Stimulated activated naive CD8-positive, alpha-beta T cell treated with anti-CD3 and anti-CD28 coated beads, Interleukin-15, Interleukin-2, amounts not matched to agents 100 U/mL and 50 U/mL, for 24 hours (primary cell): ENCODE data around the gene ELF1.
A peak's percentile ranks its signal among the peaks of the same experiment; 100 is the strongest.
"Not testable (repeated sequence)": the region's sequence is repeated elsewhere in the genome, so short reads cannot be mapped to it uniquely, and the experiment has no call there.

Experiments used
- ATAC-seq: fragments of 150-1000 bp; cut with Tn5 transposase; one replicate; pipeline ENCODE4 v1.10.0; 2021
- DNase-seq: peaks from one replicate; pipeline ENCODE4 v3.0.0; 2021

Gene ELF1

DNA sequence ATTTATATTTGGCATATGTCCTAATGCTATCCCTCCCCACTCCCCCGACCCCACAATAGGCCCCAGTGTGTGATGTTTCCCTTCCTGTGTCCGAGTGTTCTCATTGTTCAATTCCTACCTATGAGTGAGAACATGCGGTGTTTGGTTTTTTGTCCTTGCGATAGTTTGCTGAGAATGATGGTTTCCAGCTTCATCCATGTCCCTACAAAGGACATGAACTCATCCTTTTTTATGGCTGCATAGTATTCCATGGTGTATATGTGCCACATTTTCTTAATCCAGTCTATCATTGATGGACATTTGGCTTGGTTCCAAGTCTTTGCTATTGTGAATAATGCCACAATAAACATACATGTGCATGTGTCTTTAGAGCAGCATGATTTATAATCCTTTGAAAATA lies 23.3 kb upstream of the ELF1 start:
- ATAC-seq, result not testable (repeated sequence)

DNA sequence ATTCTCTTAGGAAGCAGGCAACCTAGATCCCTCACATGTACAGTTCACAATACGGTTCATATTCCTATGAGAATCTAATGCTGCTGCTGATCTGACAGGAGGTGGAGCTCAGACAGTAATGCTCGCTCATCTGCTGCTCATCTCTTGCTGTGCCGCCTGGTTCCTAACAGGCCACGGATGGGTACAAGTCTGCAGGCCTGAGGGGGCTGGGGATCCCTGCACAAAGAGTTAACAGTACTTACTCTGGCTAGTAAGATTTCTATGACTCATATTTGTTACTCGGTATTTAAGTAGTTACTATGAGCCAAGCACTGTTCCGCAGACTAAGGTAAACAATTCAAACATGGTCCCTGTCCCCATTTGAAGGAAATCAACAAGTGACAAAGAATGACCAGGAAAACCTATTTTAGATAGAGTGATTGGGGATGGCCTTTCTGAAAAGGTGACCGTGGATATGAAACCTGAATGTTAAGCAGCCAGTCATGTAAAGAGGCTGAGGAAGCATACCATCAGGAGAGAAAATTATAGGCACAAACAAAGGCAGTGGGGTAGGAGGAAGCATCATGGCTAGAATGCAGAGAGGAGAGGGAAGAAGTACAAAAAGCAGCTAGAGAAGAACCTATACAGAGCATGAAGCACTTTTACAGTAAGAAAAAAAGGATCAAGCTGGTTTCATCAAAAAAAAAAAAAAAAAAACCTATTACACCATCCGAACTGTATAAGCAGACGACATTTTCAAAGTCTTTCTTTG lies 21.6 kb upstream of the ELF1 start:
- ATAC-seq, result peak; percentile 55
- DNase-seq, result no peak

More for the DNA sequence above, 23.3 kb upstream of the ELF1 start:
- not testable (repeated sequence) for DNase-seq

DNA sequence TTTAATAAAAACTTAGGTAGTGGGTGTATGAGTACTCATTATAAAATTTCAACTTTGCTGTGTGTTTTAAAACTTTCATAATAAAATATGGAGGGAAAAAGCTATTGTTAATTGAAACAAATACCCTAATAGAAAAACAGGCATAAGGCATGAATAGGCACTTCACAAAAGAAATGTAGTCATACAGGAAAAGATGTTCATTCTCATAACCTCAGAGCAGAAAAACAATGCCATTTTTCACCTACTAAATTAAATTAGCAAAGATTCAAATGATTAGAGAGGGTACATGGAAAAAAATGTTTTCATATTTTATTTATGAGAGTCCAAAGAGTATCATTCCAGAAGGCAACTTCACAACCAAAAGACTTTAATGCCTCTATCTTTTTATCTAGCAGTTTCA lies 20.6 kb upstream of the ELF1 start:
- DNase-seq (no peak), ATAC-seq (no peak)

GRCh38 chr13:41036557-41036956 lies 17.4 kb upstream of the ELF1 start:
- ATAC-seq, DNase-seq: not testable (repeated sequence)

- no peak for DNase-seq
- ATAC-seq, result no peak
Measured at GRCh38 chr13:41034881-41035280, 15.8 kb upstream of the ELF1 start.

DNA sequence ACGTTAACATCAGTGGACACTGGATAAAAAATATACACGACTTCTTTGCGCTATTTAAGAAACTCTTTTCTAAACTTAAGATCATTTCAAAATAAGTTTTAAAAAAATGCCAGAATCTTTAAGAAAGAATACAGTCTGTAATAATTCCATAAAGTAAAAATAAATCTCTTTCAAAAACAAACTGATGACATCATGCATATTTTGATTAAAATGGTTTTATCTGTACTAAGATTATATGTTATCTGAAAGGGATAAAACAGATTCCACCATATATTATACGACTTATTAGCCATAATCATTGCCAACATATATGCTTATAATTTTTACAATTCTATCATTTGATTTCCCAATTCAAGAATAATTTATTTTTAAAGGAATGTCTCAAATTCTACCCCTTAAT lies 15.3 kb upstream of the ELF1 start:
- no peak for ATAC-seq
- no peak for DNase-seq

DNA sequence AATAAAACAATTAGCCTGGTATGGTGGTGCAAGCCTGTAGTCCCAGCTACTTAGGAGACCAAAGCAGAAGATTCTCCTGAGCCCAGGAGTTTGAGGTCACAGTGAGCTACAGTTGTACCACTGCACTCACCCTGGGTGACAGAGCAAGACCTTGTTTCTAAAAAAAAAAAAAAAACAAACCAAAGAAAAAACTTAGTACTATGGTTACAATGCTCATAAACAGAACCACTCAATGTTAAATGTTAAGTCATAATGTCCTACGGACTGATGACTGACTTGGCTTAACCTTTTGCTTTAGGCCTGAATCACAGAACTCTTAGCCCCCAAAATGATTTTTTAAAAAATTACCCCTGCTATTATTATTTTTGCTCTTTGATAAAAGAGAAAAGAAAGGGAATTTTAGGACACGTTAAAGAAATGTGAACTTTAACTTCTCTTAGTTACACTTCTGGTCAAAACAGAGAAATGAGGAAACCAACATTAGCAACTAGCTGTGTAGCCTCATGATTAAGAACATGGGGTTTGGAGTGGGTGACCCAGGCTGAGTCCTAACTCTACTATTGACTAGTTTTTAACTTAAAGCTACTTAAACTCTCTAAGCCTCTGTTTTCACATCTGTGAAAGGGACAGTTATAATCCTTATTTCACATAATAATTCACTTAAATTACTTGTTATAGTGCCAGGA lies 13.7 kb upstream of the ELF1 start:
- peak; percentile 81 for ATAC-seq
- no peak for DNase-seq

DNA sequence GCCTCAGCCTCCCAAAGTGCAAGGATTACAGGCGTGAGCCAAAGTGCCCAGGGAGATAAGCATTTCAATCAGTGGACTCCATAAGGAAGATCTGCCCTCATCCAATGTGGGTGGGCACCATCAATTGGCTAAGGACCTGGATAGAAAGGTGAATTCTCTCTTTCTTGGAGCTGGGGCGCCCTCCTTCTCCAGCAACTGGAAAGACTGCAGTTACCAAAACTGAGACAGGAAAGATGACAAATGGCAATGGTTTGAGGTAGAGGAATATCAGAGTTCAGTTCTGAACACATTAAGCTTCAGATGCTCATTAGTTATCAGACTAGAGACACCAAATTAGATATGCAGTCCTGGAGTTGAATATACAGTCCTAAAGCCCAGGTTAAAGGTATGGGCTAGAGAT lies 10.5 kb upstream of the ELF1 start:
- ATAC-seq (no peak), DNase-seq (no peak)

DNA sequence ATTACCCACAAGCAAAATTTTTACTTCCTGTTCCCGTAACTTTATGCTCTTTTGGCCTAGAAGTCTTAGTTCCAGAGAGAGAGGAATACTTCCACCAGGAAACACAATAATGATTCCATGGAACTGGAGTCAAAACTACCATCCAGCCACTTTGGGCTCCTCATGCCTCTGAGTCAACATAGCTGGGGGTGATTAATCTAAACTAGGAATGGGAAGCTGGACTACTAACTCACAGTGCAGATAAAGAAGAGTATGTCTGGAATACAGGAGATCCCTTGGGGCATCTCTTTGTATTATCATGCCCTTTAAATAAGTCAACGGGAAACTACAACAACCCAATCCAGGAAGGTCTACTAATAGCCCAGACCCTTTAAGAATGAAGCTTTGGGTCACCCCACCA lies 8.9 kb upstream of the ELF1 start:
- DNase-seq, result no peak
- no peak for ATAC-seq

DNA sequence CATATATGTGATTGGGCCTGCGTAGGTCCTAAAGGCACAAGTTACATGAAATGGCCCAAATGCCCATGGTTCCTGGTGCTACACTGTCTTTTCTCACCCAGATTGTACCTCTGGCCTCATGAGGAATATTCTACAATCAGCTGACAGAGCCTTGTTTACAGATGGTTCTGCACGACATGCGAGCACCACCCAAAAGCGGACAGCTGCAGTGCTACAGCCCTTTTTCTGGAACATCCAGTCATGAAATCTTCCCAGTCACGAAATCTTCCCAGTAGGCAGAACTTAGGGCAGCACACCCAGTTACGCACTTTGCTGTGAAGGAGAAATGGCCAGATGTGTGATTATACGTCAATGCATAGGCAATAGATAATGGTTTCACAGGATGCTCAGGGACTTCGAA lies 7.7 kb upstream of the ELF1 start:
- ATAC-seq, result no peak

DNA sequence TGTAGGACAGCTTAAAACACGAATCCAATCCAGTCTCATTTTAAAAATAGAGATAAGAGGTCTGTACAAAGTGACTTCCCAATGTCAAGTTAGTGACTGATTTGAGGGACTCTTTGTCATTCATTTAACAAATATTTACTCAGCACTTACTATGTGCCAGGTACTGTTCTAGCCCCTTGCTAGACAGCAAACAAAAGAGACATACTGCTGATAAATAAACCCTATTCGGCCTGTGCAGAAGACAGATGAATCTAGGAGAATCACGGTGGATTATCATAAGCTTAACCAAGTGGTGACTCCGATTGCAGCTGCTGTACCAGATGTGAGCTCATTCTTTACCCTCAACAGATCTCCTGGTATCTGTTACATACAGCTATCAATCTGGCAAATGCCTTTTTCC lies 6.4 kb upstream of the ELF1 start:
- ATAC-seq, result no peak
- DNase-seq, result no peak

More for the DNA sequence above, 7.7 kb upstream of the ELF1 start:
- DNase-seq, result no peak

DNA sequence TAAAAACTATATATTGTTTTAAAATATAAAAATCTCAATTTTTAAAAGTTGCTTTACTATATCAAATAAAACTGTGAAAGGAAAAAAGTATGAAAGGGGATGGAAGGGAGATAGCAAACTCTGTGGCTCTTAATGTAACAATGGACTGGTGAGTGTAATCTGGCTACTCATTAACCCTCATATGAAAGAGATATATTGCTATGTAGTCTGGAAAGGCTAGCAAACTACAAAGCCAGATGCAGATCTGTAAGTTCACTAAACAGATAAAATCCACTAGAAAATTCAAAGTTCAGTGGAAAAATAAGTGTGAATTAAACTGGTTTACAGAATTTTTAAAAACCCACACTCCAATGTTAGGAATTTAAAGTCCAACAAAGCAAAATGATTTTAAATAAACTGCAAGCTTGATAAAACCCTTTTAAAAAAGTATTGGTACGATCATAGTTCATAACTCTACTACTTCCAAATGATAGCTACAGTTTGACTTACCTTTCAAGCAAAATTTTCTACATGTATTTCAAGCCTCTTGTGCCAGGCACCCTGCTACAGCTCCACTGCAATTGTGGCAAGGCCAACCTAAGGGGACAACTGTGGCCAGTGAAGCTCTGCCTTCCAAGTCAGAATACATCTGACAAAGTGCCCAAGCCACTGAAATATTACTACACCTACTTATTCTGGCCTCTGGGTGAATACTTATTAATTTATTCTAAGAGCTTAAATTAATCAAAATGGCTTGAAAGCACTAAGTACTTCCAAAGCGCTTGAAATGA lies 647 bp upstream of the ELF1 start:
- DNase-seq, result no peak
- no peak for ATAC-seq

DNA sequence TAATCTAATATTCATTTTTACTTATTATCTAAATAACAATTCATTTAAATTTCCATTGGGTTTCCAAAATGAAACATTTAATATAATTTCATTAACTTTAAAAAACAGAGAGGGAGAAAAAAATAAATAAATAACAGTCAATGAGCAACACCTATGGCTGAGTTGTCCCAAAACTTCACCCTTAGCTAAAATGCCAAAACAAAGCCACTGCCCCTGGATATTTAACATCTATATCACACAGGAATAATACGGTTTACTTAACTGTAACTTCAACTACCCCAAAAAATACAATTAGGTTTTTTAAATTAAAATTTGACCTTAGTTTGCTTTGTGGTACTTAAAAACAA lies 541 bp downstream of the ELF1 start:
- ATAC-seq (no peak), DNase-seq (no peak)

DNA sequence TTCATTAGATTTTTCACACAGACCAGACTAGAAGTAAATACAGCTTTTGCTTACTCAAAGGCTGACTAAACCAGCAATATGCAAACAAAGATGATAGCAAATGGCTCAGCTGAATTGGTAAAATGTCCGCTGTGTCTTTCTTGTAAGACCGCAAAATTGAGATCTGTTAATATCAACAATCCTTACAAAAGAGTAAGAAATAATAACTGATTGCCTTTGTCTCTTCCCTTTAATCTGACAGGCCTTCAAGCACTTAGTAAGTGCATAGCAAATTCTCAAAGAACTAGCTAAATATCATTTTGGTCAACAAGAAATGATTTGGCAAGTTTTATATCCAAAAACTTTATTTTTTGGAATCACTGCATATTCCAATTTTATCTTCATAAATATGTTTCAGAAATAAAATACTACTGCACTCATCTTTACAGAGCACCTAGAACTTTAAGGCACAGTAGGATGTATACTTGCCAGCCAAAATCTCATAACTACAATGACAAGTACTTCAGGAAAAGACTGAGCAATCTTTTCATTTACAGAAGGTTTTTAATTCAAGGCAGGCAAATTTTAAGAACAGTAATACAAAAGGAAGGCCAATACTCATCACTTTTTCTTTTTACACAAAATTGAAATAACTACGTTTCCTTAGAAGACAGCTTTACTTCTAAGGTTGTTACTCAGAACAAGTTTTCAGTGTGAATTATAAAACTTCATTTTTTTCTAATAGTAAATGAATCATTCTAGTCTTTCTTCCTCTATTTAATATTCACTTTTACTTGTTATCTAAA lies 1.1 kb downstream of the ELF1 start:
- ATAC-seq, result no peak

DNA sequence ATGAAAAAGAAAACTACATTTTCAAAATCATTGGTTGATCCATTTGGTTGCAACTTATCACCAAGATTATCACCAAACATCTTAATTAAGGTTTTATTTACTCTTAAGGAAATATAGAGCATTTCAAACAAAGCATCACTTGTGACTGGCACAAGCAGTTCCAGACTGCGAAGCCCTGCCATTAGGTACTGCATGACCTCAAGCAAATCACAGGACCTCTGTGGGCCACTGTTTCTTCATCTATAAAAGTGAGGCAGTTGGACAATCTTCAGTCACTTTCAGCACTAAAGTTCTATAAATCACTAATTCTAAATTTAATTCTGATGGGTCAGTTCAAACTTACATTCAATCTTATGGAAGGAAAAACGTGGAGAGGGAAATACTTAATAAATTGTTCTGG lies 2.0 kb downstream of the ELF1 start:
- DNase-seq (peak; percentile 32), ATAC-seq (no peak)

More for the DNA sequence above, 1.1 kb downstream of the ELF1 start:
- DNase-seq, result no peak

DNA sequence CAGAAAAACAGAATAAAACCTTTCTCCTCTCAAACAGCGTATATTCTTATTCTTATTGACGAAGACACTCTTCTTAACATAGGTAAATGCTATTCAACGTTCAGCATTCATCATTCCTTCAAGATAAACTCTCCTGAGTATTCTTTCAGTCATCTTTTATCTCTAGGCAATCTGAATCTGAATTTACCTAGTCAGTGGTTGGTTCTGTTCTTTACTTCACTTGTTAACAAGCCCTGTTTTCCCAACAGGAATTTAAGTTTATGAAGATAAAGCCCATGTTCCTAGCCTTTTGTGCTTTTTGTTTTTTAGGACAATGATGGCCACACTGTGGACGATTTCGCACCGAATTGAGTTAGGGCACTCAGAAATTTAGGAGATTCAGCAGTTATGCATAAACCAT lies 3.2 kb downstream of the ELF1 start:
- ATAC-seq, result no peak
- no peak for DNase-seq

- DNase-seq (no peak), ATAC-seq (peak; percentile 78)
Measured at GRCh38 chr13:41013835-41014234, 5.3 kb downstream of the ELF1 start.

GRCh38 chr13:41012536-41012935 lies 6.6 kb downstream of the ELF1 start:
- no peak for ATAC-seq
- no peak for DNase-seq

GRCh38 chr13:41011382-41011956 lies 7.6 kb downstream of the ELF1 start:
- ATAC-seq (no peak), DNase-seq (no peak)

GRCh38 chr13:41008349-41008980 lies 10.7 kb downstream of the ELF1 start:
- ATAC-seq (peak; percentile 68), DNase-seq (no peak)

DNA sequence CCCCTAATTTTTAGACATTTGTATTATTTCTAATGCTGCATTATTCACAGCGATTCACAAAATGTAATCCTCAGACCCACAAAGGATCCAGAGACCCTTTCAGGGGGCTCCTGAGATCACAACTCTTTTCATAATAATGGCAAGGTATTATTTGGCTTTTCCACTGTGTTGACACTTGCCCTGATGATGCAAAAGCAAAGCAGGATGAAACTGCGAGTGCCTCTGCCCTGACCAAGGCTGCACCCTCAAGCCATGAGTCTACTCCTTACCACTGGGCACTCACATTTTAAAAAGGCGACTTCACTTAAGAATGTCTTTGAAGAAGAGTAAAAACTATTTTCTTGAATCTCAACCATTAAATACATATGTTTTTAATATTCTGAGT lies 11.4 kb downstream of the ELF1 start:
- no peak for DNase-seq
- ATAC-seq, result peak; percentile 68
